HEK293 (cell line): ENCODE results near the gene TET1.

Experiments used
- BCL11A ChIP-seq: fragments of 450-650 bp; formaldehyde crosslinking; IDR thresholded peaks from 2 replicates; pipeline ENCODE4 v1.5.1; 2016; ENCODE audit warnings: low read depth, missing biosample characterization, missing genetic modification characterization
- CTCF ChIP-seq: fragments of 450-650 bp; formaldehyde crosslinking; IDR thresholded peaks from 2 replicates; pipeline ENCODE4 v1.5.1; 2016; ENCODE audit warnings: missing biosample characterization, missing genetic modification characterization
- MEIS1 ChIP-seq: sonication (generic); formaldehyde crosslinking; IDR thresholded peaks from 2 replicates; pipeline ENCODE4 v1.8.1; 2022; ENCODE audit warnings: missing genetic modification reagents, mild to moderate bottlenecking, borderline replicate concordance
- MYNN ChIP-seq: fragments of 450-650 bp; formaldehyde crosslinking; IDR thresholded peaks from 2 replicates; pipeline ENCODE4 v1.5.1; 2016; ENCODE audit warnings: missing biosample characterization, missing genetic modification characterization, borderline replicate concordance
- SALL2 ChIP-seq: fragments of 450-650 bp; formaldehyde crosslinking; IDR thresholded peaks from 2 replicates; pipeline ENCODE4 v1.5.0; 2017; ENCODE audit warnings: missing biosample characterization, mild to moderate bottlenecking, missing genetic modification characterization, borderline replicate concordance
- TCF7L2 ChIP-seq: IDR thresholded peaks from 2 replicates; pipeline ENCODE4 v1.6.1; 2011; ENCODE audit warnings: low read depth, mild to moderate bottlenecking, inconsistent platforms, low read length, moderate library complexity, borderline replicate concordance
- TSHZ1 ChIP-seq: fragments of 450-650 bp; formaldehyde crosslinking; IDR thresholded peaks from 2 replicates; pipeline ENCODE4 v1.5.1; 2016; ENCODE audit warnings: missing biosample characterization, missing genetic modification characterization, borderline replicate concordance
- ZNF133 ChIP-seq: fragments of 450-650 bp; formaldehyde crosslinking; IDR thresholded peaks from 2 replicates; pipeline ENCODE4 v1.5.1; 2016; ENCODE audit warnings: missing biosample characterization, missing genetic modification characterization
- ZNF280C ChIP-seq: fragments of 450-650 bp; formaldehyde crosslinking; IDR thresholded peaks from 2 replicates; pipeline ENCODE4 v1.5.1; 2016; ENCODE audit warnings: missing biosample characterization, missing genetic modification characterization
- ZNF501 ChIP-seq: fragments of 450-650 bp; formaldehyde crosslinking; IDR thresholded peaks from 2 replicates; pipeline ENCODE4 v1.5.1; 2016; ENCODE audit warnings: missing biosample characterization, missing genetic modification characterization
- ZNF707 ChIP-seq: fragments of 450-650 bp; formaldehyde crosslinking; IDR thresholded peaks from 2 replicates; pipeline ENCODE4 v1.5.1; 2016; ENCODE audit warnings: missing biosample characterization, missing genetic modification characterization

GRCh38 chr10:68586606-68587305 is 26.6 kb downstream of the TET1 start:
- TF ChIP-seq ZNF707 = no peak
- no peak for TF ChIP-seq MEIS1 (CRISPR knock-in tag)
- no peak for TF ChIP-seq CTCF (tag by site-specific recombination)
- no peak for TF ChIP-seq ZNF501 (tag by site-specific recombination)
- TF ChIP-seq ZNF133 (tag by site-specific recombination) = no peak
- TF ChIP-seq TSHZ1 (tag by site-specific recombination) = no peak
- no peak for TF ChIP-seq BCL11A (tag by site-specific recombination)
- TF ChIP-seq SALL2 (tag by site-specific recombination) = no peak
- TF ChIP-seq MYNN = no peak
- TF ChIP-seq ZNF280C (tag by site-specific recombination) = no peak
- no peak for TF ChIP-seq TCF7L2
